ENCODE measurements around the gene PRKCH. TPM values are rescaled to one million over a fixed set of nuclear protein-coding genes. Genes with fewer than 3 reads are reported as not detected.

PRKCH gene
- total RNA-seq, 2 experiments from 2014 or later = 0.85 to 2.3 TPM

DNA sequence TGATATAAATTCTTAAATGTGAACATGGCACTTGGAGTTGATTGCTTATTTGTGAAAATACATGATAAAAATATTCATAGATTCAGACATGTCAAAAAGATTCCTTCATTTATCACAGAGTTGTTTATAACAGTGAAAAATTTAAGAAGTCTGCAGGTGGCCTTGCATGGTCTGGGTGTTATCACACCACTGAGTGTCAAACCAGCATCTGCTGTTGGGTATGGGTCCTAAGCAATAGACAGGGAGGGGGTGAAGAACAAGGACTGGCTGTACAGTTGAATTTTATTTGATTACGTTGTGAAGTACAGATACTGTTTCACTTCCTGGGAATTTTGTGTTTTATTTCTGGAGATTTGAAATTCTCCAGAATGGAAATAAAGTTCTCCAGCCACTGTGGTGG, 193.5 kb downstream of the PRKCH start:
- Histone ChIP-seq H3K9me2 (ENCODE audit: insufficient read depth, low read length) (no peaks in the 10 kb centered on the region), H3K9me3 (ENCODE audit: low read length) (no peaks in the 10 kb centered on the region), H3K79me2 (ENCODE audit: insufficient read depth, low read depth, low read length) (no peaks in the 10 kb centered on the region), H3K4me1 (ENCODE audit: insufficient read depth, low read length, poor library complexity, severe bottlenecking) (peaks cover 29% of the 10 kb centered on the region), H3K27ac (ENCODE audit: low read depth, low read length, poor library complexity, severe bottlenecking) (no peak overlapping the region), H2AFZ (ENCODE audit: low read length) (no peak overlapping the region), H4K20me1 (ENCODE audit: insufficient read depth, low read length) (no peaks in the 10 kb centered on the region), H3K4me3 (ENCODE audit: low read depth, low read length, poor library complexity, severe bottlenecking) (no peak overlapping the region), H3K36me3 (ENCODE audit: insufficient read depth, low read length) (no peaks in the 10 kb centered on the region), H3K4me2 (ENCODE audit: low read length) (no peak overlapping the region)
- ChIA-PET CTCF (ENCODE audit: unreplicated experiment) (no interaction called here), POLR2A (no interaction called here)
- DNase-seq (ENCODE audit: low spot score) = no peak
- BruUV-seq (replicated peaks) = no TSS peak
- intact Hi-C loops (cut with micrococcal nuclease; ENCODE audit: unreplicated experiment) = no loop called here
- no peak for TF ChIP-seq EZH2phosphoT487 (IDR thresholded peaks at IDR 0.05; ENCODE audit: borderline replicate concordance, low read depth, low read length)
- TF ChIP-seq, protein P1, sequence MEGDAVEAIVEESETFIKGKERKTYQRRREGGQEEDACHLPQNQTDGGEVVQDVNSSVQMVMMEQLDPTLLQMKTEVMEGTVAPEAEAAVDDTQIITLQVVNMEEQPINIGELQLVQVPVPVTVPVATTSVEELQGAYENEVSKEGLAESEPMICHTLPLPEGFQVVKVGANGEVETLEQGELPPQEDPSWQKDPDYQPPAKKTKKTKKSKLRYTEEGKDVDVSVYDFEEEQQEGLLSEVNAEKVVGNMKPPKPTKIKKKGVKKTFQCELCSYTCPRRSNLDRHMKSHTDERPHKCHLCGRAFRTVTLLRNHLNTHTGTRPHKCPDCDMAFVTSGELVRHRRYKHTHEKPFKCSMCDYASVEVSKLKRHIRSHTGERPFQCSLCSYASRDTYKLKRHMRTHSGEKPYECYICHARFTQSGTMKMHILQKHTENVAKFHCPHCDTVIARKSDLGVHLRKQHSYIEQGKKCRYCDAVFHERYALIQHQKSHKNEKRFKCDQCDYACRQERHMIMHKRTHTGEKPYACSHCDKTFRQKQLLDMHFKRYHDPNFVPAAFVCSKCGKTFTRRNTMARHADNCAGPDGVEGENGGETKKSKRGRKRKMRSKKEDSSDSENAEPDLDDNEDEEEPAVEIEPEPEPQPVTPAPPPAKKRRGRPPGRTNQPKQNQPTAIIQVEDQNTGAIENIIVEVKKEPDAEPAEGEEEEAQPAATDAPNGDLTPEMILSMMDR (conservative IDR thresholded peaks at IDR 0.05; ENCODE audit: low read length) = no peak

DNA sequence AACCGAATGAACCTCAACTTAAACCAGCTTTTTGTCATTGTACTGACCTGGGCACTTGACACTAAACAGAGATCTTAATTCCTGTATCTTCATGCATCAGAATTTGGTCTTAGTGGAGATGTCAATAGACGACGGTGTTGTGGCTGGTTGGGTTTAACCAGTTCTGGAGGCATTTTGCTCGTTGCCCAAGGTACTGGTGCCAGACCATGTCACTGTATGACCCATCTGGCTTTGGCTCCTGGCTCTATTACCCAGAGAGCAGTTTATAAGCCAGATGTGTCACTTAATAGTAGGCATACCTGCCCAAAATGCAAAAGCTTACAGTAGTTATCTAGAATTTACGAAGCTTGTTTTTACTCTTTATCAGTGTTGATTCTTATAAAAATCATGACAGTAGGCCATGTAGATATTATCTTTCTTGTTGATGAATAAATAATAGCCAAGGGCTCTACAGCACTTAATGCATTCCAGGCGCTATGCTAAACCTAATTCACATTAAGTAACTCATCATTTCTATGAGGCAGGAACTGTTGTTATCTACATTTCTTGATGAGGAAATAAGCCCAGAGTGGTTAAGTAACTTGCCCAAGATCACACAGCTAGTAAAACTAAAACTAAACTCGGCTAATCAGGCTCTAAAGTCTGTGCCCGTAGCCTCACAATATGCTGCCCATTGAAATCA, 194.2 kb downstream of the PRKCH start:
- no TSS peak for BruUV-seq (replicated peaks)
- Histone ChIP-seq H3K27ac (ENCODE audit: low read depth, low read length, poor library complexity, severe bottlenecking) (no peak overlapping the region), H3K4me1 (ENCODE audit: insufficient read depth, low read length, poor library complexity, severe bottlenecking) (peaks cover 23% of the 10 kb centered on the region), H2AFZ (ENCODE audit: low read length) (no peak overlapping the region), H3K4me2 (ENCODE audit: low read length) (no peak overlapping the region), H3K4me3 (ENCODE audit: low read depth, low read length, poor library complexity, severe bottlenecking) (no peak overlapping the region), H3K9me2 (ENCODE audit: insufficient read depth, low read length) (no peaks in the 10 kb centered on the region), H4K20me1 (ENCODE audit: insufficient read depth, low read length) (no peaks in the 10 kb centered on the region), H3K79me2 (ENCODE audit: insufficient read depth, low read depth, low read length) (no peaks in the 10 kb centered on the region), H3K36me3 (ENCODE audit: insufficient read depth, low read length) (no peaks in the 10 kb centered on the region), H3K9me3 (ENCODE audit: low read length) (no peaks in the 10 kb centered on the region)
- intact Hi-C loops (cut with micrococcal nuclease; ENCODE audit: unreplicated experiment) = no loop called here
- ChIA-PET POLR2A (no interaction called here), CTCF (ENCODE audit: unreplicated experiment) (no interaction called here)
- no peak for TF ChIP-seq EZH2phosphoT487 (IDR thresholded peaks at IDR 0.05; ENCODE audit: borderline replicate concordance, low read depth, low read length)
- TF ChIP-seq, protein P1 (conservative IDR thresholded peaks at IDR 0.05; ENCODE audit: low read length) = no peak
- DNase-seq (ENCODE audit: low spot score) = no peak

DNA sequence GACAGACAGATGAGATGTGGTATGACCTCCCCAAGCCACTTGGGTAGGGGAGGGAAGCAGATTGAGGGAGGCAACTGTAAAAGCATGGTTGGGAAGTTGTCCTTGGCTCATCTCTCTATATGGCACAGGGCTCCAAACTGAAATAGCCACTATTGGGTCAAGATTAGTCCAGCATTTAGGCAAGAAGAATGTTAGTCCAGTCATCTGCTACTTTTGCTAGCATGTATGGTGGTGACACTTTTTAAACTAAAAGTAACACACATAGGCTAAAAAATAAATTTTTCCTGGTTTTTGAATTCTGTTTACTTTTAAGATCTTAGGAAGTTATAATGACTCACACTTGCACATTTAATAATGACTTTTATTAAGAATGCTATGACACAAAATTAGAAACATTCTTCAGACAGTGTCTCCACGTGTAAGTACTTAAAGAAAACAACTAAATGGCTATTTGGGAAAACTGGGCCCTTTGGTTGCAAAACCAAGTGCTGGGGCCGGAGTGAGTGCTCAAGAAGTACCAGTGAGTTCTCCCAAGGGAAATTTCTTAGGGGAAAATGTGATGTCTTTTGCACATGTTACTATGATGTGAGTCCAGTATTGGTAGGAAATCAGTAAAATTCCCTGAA, 194.9 kb downstream of the PRKCH start:
- Histone ChIP-seq H3K27ac (ENCODE audit: low read depth, low read length, poor library complexity, severe bottlenecking) (no peak overlapping the region), H2AFZ (ENCODE audit: low read length) (no peak overlapping the region), H3K9me3 (ENCODE audit: low read length) (no peaks in the 10 kb centered on the region), H4K20me1 (ENCODE audit: insufficient read depth, low read length) (no peaks in the 10 kb centered on the region), H3K4me1 (ENCODE audit: insufficient read depth, low read length, poor library complexity, severe bottlenecking) (peaks cover 17% of the 10 kb centered on the region), H3K4me3 (ENCODE audit: low read depth, low read length, poor library complexity, severe bottlenecking) (no peak overlapping the region), H3K36me3 (ENCODE audit: insufficient read depth, low read length) (no peaks in the 10 kb centered on the region), H3K9me2 (ENCODE audit: insufficient read depth, low read length) (no peaks in the 10 kb centered on the region), H3K79me2 (ENCODE audit: insufficient read depth, low read depth, low read length) (no peaks in the 10 kb centered on the region), H3K4me2 (ENCODE audit: low read length) (no peak overlapping the region)
- DNase-seq (ENCODE audit: low spot score) = no peak
- BruUV-seq (replicated peaks) = no TSS peak
- TF ChIP-seq, protein P1 (conservative IDR thresholded peaks at IDR 0.05; ENCODE audit: low read length) = no peak
- no peak for TF ChIP-seq EZH2phosphoT487 (IDR thresholded peaks at IDR 0.05; ENCODE audit: borderline replicate concordance, low read depth, low read length)
- intact Hi-C loops (cut with micrococcal nuclease; ENCODE audit: unreplicated experiment) = no loop called here
- ChIA-PET POLR2A (no interaction called here), CTCF (ENCODE audit: unreplicated experiment) (no interaction called here)
